ENCODE data around the gene CENPF.

Gene CENPF

DNA sequence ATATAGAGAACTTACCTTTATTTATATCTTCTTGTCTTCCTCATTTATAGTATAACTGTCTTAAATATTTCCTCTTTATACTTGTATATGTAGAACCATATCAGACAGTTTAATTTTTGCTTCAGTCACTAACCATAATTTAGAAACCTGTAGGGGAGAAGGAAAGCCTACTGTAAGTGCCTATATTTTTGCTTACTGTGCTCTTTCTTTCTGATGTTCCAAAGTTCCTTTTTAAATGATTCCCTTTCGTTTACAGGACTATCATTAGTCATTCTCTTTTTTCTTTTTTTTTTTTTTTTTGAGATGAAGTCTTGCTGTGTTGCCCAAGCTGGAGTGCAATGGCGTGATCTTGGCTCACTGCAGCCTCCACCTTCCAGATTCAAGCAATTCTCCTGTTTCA lies 109.7 kb downstream of the CENPF start:
- DNase-seq (ENCODE audit: low read depth): no peak
